ENCODE results near the gene INTS11.

- TF ChIP-seq TRIM22 (IDR thresholded peaks at IDR 0.05) = no peak
- TF ChIP-seq POLR2A (IDR thresholded peaks at IDR 0.05; ENCODE audit: insufficient read depth in 1 of 2, low read depth in 2 of 2, low read length in 2 of 2) = no peak
- no peak for TF ChIP-seq ZFP1 (CRISPR knock-in tag; IDR thresholded peaks at IDR 0.05)
- TF ChIP-seq EZH2 (conservative IDR thresholded peaks at IDR 0.05; ENCODE audit: low read depth, low read length) = no peak
- TF ChIP-seq CTCF (CRISPR knock-in tag; IDR thresholded peaks at IDR 0.05) = no peak
- TF ChIP-seq MAX (IDR thresholded peaks at IDR 0.05) = no peak
- TF ChIP-seq CEBPB (IDR thresholded peaks at IDR 0.05; ENCODE audit: borderline replicate concordance, low read depth, low read length) = no peak
- TF ChIP-seq SP4 (CRISPR knock-in tag; IDR thresholded peaks at IDR 0.05) = no peak
- TF ChIP-seq HOXA7 (CRISPR knock-in tag; IDR thresholded peaks at IDR 0.05) = no peak
- no peak for TF ChIP-seq JDP2 (CRISPR knock-in tag; IDR thresholded peaks at IDR 0.05; ENCODE audit: borderline replicate concordance)
- peak; percentile 8; the same call in 1 of the 2 replicates for TF ChIP-seq ISL2 (CRISPR knock-in tag; IDR thresholded peaks at IDR 0.05)
- no peak for TF ChIP-seq ZFX (CRISPR knock-in tag; IDR thresholded peaks at IDR 0.05; ENCODE audit: low read depth)
- no peak for TF ChIP-seq MAZ (IDR thresholded peaks at IDR 0.05; ENCODE audit: borderline replicate concordance, low read depth, low read length)
- no peak for TF ChIP-seq MAZ (CRISPR knock-in tag; IDR thresholded peaks at IDR 0.05; ENCODE audit: low read depth)
Observed at GRCh38 chr1:1274299-1274930, 50.0 kb downstream of the INTS11 start.
